GM11168 (cell line): ENCODE results near the gene GPR55.

Experiments
- in situ Hi-C: fragments of 300-500 bp; cut with MboI; formaldehyde crosslinking; loops from one replicate; pipeline ENCODE4 v1.12.0; 2022; ENCODE audit warnings: low sequenced_read_pairs; ENCODE audit not compliant: unreplicated experiment

Gene GPR55

DNA sequence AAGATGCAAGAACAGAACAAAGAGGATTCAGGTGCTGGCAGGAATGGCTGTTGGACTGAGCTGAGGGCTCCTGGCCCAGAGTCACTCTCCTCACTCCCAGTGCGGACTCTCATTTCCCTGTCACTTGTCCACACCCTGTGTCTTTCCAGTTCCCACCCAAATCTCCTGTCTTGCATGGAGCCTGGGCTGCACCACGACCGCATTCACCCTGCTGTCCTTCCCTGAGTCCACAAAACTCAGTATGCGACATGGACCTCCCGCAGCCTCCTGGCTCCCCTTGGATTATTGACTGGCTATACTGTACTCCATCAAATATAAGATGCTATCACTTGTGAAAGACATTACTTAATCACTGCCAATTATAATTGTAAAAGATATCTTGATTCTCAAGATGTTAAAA, 62.8 kb downstream of the GPR55 start:
- in situ Hi-C loops, result no loop called here

DNA sequence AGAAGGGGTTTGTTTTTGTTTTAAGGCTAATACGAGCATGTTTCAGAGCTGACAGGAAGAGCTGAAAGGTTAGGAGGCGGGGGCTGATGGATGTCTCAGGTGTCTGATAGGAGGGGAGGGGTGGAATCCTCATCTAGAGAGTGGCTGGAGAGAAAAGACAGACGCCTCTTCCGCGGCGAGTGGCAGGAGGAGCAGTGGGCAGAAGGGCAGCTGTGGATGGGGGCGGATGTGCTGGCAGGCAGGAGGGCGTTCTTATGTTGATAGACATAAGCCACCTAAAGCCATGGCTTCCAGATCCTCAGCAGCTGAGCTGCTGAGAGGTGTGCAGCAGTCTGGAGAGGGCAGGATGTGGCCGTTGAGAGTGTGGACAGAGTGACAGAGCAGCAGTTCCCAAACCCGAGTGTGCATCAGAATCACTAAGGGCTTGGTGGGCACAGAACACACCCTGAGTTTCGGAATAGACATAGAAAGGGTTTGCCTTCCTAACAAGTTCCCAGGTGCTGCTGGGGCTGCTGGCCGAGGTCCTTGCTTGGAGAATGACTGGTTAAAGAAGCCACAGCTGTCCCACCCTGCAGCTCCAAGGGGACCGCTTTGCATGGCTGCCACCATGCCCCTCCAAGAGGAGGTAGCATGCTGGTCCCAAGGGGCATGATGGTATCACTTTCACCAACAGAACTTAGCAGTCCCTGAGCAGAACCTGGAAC, 63.3 kb downstream of the GPR55 start:
- in situ Hi-C loops, result no loop called here
